22Rv1 (cell line): Measurements from ENCODE around the gene NFX1.

Experiments
- H3K27ac ChIP-seq: fragments of 450-650 bp; 2 replicates; pipeline ENCODE4 v1.5.1; 2017
- CTCF ChIP-seq: fragments of 450-650 bp; IDR thresholded peaks from 2 replicates; pipeline ENCODE4 v1.5.1; 2017; ENCODE audit warnings: mild to moderate bottlenecking
- ZFX ChIP-seq: fragments of 450-650 bp; IDR thresholded peaks from 2 replicates; pipeline ENCODE4 v1.6.1; 2017; ENCODE audit warnings: antibody characterized with exemption, borderline replicate concordance

NFX1 gene

GRCh38 chr9:33257276-33257675 is 33.0 kb upstream of the NFX1 start:
- TF ChIP-seq ZFX = no peak
- TF ChIP-seq CTCF = no peak
- no peak overlapping the region for H3K27ac ChIP-seq

DNA sequence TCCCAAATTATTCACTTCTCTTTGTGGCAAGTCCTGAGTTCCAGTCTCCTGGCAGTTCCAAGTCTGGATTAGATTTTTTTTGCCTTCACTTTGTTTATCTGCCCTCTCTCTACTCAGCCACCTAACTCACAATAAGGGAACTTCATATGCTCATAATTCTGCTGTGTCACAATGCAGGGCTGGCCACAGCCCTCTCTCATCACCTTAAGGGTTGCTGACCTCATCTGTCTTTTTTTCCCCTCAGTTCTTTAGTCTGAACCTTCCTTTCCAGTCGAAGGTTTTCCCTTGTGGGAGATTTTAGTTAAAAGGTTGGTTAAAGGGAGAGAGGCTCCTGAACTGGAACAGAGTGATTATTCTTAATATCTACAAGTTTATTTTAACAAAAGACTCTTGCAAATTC is 29.9 kb upstream of the NFX1 start:
- TF ChIP-seq ZFX = no peak
- TF ChIP-seq CTCF = no peak

GRCh38 chr9:33263131-33264002 is 26.9 kb upstream of the NFX1 start:
- peak overlapping the region; percentile 83 for H3K27ac ChIP-seq

More for the DNA sequence above, 29.9 kb upstream of the NFX1 start:
- no peak overlapping the region for H3K27ac ChIP-seq

GRCh38 chr9:33264003-33264472 is 26.3 kb upstream of the NFX1 start:
- peak overlapping the region; percentile 83 for H3K27ac ChIP-seq
- TF ChIP-seq ZFX (no peak), CTCF (no peak)

More at GRCh38 chr9:33263131-33264002, 26.9 kb upstream of the NFX1 start:
- no peak for TF ChIP-seq CTCF

DNA sequence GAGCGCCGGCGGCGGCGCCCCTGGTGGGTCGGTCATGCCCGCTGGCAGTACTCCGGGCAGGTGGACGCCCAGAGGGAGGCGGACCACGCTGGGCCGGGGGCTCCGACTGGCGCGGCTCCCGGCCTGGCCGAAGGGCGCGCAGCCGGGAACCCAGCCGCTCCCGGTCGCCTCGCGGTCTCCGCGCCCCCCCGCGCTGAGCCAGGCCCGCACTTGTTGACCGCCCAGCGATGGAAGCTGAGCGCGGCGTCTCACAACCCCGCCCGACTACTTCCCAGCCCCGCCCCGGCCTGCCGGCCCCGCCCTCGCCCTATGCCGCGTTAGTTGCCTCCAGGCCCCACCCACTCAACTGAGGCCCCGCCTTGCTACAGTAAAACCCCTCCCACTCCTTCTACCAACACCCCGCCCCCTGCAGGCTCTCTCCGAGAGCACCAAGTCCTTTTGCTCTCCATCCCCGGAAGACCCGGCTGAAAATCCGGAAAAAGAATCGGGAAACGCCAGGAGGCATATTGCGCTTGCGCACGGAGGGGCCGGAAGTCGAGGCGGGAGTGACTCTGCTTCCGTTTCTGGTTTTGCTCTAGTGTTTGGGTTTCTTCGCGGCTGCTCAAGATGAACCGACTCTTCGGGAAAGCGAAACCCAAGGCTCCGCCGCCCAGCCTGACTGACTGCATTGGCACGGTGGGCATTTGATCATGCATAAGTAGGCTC is 25.7 kb upstream of the NFX1 start, which contains the start of the genes BAG1 and CHMP5:
BAG1 (minus strand) TSS at position 236 of the 705 bp plus-strand sequence.
CHMP5 (plus strand) TSS at position 577 of the 705 bp plus-strand sequence; CDS start at position 607, 30 bp downstream.
- peak within 1 kb of the TSS; percentile 83 for H3K27ac ChIP-seq
- TF ChIP-seq ZFX = no peak
- peak; percentile 44 for TF ChIP-seq CTCF

- no peak for TF ChIP-seq CTCF
- TF ChIP-seq ZFX = no peak
- H3K27ac ChIP-seq = peak overlapping the region; percentile 83
These were observed 25.0 kb upstream of the NFX1 start for GRCh38 chr9:33265211-33265865.
